ENCODE data around the gene LBHD2. TPM values are rescaled to one million over a fixed set of nuclear protein-coding genes. Genes with fewer than 3 reads are reported as not detected.
A peak's percentile ranks its signal among the peaks of the same experiment; 100 is the strongest.
"Not testable (repeated sequence)": the region's sequence is repeated elsewhere in the genome, so short reads cannot be mapped to it uniquely, and the experiment has no call there.

The LBHD2 gene
- total RNA-seq, 1 donor from 2014 or later: not detected

DNA sequence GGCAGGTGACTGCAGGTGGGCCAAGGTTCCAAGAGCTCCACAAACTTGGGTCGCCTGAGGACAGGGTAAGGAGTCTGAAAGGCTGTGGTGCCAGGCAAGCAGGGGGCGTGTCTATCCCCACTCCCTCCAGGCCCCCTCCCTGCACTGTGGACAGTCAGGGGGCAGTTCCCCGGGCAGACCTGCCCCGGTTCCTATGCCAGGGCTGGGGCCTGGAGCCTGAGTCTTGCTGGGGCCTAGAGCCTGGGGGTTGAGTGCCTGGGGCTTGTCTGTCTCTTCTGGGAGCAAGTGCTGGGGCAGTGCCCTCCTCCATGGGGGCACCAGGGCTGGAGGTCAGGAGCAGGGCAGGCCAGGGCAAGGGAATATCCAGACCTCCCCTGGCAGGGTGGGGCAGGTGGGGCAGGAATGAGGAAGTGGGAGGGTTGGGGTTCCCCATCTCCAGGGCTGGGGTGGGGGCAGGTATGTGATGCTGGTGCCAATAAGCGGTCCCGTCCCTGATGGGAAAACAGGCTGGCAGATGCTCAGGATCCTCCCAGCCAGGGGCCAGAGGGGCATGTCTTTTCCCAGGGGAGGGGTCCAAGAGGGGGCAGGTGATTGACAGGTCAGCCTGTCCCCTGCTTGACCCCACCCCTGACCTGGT is 27.3 kb downstream of the LBHD2 start:
- TF ChIP-seq, protein P1, sequence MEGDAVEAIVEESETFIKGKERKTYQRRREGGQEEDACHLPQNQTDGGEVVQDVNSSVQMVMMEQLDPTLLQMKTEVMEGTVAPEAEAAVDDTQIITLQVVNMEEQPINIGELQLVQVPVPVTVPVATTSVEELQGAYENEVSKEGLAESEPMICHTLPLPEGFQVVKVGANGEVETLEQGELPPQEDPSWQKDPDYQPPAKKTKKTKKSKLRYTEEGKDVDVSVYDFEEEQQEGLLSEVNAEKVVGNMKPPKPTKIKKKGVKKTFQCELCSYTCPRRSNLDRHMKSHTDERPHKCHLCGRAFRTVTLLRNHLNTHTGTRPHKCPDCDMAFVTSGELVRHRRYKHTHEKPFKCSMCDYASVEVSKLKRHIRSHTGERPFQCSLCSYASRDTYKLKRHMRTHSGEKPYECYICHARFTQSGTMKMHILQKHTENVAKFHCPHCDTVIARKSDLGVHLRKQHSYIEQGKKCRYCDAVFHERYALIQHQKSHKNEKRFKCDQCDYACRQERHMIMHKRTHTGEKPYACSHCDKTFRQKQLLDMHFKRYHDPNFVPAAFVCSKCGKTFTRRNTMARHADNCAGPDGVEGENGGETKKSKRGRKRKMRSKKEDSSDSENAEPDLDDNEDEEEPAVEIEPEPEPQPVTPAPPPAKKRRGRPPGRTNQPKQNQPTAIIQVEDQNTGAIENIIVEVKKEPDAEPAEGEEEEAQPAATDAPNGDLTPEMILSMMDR (conservative IDR thresholded peaks at IDR 0.05): no peak
- Mint-ChIP-seq H3K4me1 (ENCODE audit: unreplicated experiment) (peaks cover 9% of the 10 kb centered on the region), H3K9me3 (no peaks in the 10 kb centered on the region), H3K27ac (peak overlapping the region; percentile 76), H3K27me3 (no peaks in the 10 kb centered on the region), H3K4me3 (no peak overlapping the region), H3K36me3 (no peaks in the 10 kb centered on the region)
- DNase-seq (ENCODE audit: extremely low spot score, unreplicated experiment): no peak

DNA sequence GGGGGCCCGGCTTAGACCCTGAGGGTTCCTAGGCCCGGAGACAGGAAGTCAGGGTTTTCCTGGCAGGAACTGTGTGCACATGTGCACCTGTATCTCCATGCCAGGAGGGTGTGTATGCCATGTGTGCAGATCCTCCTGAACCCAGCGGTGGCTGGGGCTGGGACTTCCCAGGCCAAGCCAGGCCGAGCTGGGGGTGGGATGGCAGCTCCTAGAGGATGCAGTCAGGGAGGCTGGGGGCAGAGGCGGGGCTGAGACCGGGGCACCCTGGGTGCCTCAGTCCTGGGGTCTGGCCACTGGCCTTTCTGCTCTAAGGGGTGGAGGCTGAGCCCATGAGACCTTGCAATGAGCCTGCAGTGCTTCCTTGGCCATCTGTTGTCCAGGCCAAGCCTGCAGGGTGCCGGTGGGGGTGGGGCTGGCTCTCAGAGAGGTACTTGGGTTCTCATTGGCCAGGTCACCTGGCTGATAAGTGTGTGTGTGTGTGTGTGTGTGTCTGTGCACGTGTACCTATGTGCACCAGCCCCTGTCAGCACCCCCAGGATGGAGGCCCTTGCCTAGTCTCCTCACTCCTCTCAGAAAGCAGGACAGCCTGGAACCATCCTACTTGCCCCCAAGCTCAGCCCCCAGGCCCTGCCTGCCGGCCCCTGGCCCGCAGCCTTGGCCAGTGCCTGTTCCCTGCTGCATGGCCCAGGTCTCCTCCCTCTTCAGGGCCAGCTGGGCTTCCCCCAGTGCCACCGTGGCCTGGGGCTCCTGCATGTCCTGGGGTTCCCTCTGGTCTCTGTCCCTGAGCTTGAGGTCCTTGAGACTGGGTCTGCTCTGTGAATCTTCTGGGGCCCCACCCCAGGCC is 28.6 kb downstream of the LBHD2 start:
- H3K27ac Mint-ChIP-seq: no peak overlapping the region

DNA sequence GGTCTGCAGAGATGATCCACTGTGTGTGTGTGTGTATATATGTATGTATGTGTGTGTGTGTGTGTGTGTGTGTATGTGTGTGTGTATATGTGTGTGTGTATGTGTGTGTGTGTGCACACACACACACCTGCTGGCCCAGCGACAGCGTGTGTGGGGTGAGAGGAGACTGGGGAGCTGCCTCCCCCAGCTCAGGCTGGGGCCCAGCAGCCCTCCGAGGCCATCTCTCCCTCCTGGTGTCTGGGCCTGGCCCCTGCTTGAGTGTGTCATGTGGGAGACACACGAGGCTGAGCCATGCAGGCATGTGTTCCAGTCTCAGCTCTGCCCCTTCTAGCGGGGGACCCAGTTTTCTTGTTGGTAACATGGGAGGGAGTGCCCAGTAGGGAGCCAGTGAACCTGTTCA is 29.3 kb downstream of the LBHD2 start:
- Mint-ChIP-seq H3K27ac (no peak overlapping the region), H3K9me3 (no peaks in the 10 kb centered on the region), H3K4me3 (no peak overlapping the region), H3K36me3 (no peaks in the 10 kb centered on the region), H3K27me3 (no peaks in the 10 kb centered on the region), H3K4me1 (ENCODE audit: unreplicated experiment) (peaks cover 9% of the 10 kb centered on the region)
- DNase-seq (ENCODE audit: extremely low spot score, unreplicated experiment): no peak
- TF ChIP-seq, protein P1 (conservative IDR thresholded peaks at IDR 0.05): no peak

More for the DNA sequence above, 28.6 kb downstream of the LBHD2 start:
- TF ChIP-seq, protein P1 (conservative IDR thresholded peaks at IDR 0.05): no peak
- Mint-ChIP-seq H3K4me1 (ENCODE audit: unreplicated experiment) (peaks cover 9% of the 10 kb centered on the region), H3K27me3 (no peaks in the 10 kb centered on the region), H3K9me3 (no peaks in the 10 kb centered on the region), H3K4me3 (no peak overlapping the region), H3K36me3 (no peaks in the 10 kb centered on the region)
- DNase-seq (ENCODE audit: extremely low spot score, unreplicated experiment): no peak

DNA sequence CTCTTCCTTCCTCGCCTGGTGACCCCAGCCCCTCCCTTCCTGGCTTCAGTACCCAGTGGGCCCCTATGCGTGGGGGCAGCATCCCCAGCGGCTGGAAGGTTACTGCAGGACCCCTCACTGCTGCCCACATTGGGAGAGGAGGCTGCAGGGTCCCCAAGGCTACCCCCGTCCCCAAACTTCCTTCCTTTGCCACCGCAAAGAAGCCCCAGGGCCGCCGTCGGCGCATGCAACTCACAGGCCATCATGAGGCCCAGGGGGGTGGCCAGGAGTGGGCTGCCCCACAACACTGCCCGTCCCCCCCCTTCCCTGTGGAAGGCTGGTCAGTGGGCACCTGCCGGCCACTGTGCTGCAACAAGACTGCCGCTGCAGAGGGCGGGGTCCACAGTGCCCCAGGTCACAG is 29.8 kb downstream of the LBHD2 start:
- Mint-ChIP-seq H3K9me3 (no peaks in the 10 kb centered on the region), H3K27ac (no peak overlapping the region), H3K4me3 (no peak overlapping the region), H3K4me1 (ENCODE audit: unreplicated experiment) (peaks cover 9% of the 10 kb centered on the region), H3K36me3 (no peaks in the 10 kb centered on the region), H3K27me3 (no peaks in the 10 kb centered on the region)
- no peak for DNase-seq (ENCODE audit: extremely low spot score, unreplicated experiment)
- TF ChIP-seq, protein P1 (conservative IDR thresholded peaks at IDR 0.05): no peak

DNA sequence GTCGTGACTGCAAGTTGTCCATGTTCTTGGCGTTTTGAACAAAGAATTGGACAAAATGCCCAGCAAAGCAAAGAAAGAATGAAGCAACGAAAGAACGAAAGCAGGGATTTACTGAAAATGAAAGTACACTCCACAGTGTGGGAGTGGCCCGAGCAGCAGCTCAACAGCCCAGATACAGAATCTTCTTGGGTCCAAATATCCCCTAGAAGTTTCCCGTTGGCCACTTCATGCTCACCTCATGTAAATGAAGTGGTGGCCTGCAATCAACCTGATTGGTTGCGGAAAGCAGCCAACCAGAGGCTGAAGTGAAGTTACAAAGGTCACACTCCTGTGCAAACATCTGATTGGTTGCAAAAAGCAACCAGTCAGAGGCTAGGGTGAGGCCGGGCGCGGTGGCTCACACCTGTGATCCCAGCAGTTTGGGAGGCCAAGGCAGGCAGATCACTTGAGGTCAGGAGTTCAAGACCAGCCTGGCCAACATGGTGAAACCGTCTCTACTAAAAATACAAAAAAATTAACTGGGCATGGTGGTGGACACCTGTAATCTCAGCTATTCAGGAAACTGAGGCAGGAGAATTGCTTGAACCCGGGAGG is 31.2 kb downstream of the LBHD2 start:
- not testable (repeated sequence) for H3K36me3 Mint-ChIP-seq; DNase-seq (ENCODE audit: extremely low spot score, unreplicated experiment); H3K9me3 Mint-ChIP-seq; H3K27me3 Mint-ChIP-seq; H3K27ac Mint-ChIP-seq; H3K4me1 Mint-ChIP-seq (ENCODE audit: unreplicated experiment); H3K4me3 Mint-ChIP-seq

All from type B pancreatic cell (in vitro differentiated cells).